HepG2 (cell line): ENCODE measurements around the gene CFAP210. TPM values are rescaled to one million over a fixed set of nuclear protein-coding genes. Genes with fewer than 3 reads are reported as not detected.

Source experiments
- THAP11 ChIP-seq: IDR thresholded peaks from 2 replicates; pipeline ENCODE4 v1.6.1; 2016; ENCODE audit warnings: missing biosample characterization, missing genetic modification reagents
- ZNF318 ChIP-seq: sonication (generic); formaldehyde crosslinking; IDR thresholded peaks from 2 replicates; pipeline ENCODE4 v1.4.0; 2020; ENCODE audit warnings: mild to moderate bottlenecking, missing genetic modification reagents
- polyA plus RNA-seq, 8 experiments: library from polyadenylated mRNA; depleted of rRNA in 3 of 8; stranded (reverse) in 7 of 8; unstranded in 1 of 8; fragments of >200 nt; fragmentation: Illumina TruSeq in 4 of 8; extraction: Trizol in 4 of 8; gene quantifications; 2 replicates each; pipeline versions ENCODE4 v1.2.1 to v1.2.3, GENCODE V29; 2011 to 2016; ENCODE audit warnings: low read depth in 4 of 8, missing spikeins in 1 of 8, mixed read lengths in 1 of 8; ENCODE audit not compliant: insufficient read depth in 1 of 8
- total RNA-seq, 5 experiments: library from RNA; depleted of rRNA; stranded (reverse); fragments of >200 nt; fragmentation: Illumina TruSeq; extraction: Trizol; gene quantifications; 2 replicates each; pipeline ENCODE4 v1.2.3, GENCODE V29; 2016; ENCODE audit warnings: low read depth in 1 of 5

CFAP210 gene
- total and polyA plus RNA-seq, 2 of the 13 experiments (the other 11 are each of a cell fraction or from before 2014, with no cell fraction given), result 0.18 TPM; not detected in 1

DNA sequence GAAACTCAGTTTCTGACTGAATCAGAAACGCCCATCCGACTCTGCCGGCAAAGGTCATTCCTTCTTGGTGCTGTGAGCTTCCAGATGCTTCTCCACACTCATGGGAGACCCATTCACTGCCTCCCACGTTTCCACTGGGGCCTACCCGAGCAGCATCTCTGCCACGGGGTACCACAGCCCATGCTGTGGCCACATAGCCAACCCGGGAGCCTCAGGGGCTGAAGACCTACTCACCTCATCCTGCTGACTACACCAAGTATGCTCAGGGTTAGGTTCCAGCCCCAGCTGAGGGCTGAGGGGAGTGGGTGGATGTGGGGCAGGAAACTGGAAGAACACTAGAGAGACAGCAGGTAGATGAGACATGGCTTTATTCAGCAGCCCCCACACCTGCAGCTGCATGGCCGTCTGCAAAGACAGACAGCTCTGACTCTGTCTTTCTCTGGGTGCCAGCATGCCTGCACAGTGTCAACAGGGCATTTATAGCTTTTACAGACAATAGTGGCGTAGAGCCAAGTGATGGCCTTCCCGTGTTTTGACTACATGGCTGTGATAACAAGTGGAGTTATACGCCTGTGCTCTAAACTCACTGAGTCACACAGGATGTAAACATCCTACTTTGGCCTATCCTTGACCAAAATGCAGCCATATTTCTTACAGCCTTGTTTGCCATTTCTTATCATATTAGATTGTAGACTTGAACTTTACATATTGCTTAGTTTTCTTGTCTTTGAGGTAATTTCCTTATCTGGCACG is 22.9 kb upstream of the CFAP210 start (continued):
- TF ChIP-seq ZNF318 (CRISPR knock-in tag), result no peak
- peak; percentile 24; the same call in 1 of the 2 replicates for TF ChIP-seq THAP11 (CRISPR knock-in tag)
- TF ChIP-seq, all 625 proteins: peak for 147
